NCI-H187 treated with DMSO at 0.1 percent for 48 hours (cell line): Measurements from ENCODE around the gene COLQ.

Experiments used
- DNase-seq: peaks from one replicate; lab custom pipeline; 2025; lab: John Stamatoyannopoulos, UW

Gene COLQ

GRCh38 chr3:15520185-15520584 lies 1.3 kb downstream of the COLQ start:
- DNase-seq, result no peak

- no peak for DNase-seq
Measured at GRCh38 chr3:15519096-15519495, 2.4 kb downstream of the COLQ start.

DNA sequence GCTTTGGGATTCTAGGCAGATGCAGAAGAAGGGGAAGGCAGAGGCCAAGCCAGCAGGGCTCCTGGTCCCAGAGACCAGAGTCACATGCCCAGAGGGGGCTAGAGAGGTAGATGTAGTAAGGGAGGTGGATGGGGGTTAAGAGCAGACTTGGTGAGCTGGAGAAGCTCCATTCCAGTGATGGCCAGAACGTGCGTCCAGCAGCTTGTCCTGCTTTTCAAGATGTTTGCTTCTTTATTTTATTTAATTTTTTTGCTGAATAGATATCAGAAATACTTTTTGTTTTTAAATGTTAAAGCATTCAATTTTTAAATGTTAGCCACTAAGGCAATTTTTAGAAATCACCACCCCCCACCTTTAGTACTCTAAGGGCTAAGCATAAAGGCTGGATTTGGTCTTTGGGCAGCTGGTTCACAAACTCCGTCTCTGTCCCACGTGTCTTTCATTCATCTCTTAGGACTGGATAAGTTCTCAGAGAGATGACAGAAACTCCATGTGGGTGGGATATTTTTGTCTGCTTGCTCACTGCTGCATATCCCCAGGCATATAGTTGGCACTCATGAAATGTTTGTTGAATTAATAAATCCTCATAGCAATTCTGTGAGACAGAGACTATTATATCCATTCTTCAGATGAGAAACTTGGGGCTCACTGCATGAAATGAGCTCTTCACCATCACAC lies 6.7 kb downstream of the COLQ start:
- DNase-seq, result no peak

DNA sequence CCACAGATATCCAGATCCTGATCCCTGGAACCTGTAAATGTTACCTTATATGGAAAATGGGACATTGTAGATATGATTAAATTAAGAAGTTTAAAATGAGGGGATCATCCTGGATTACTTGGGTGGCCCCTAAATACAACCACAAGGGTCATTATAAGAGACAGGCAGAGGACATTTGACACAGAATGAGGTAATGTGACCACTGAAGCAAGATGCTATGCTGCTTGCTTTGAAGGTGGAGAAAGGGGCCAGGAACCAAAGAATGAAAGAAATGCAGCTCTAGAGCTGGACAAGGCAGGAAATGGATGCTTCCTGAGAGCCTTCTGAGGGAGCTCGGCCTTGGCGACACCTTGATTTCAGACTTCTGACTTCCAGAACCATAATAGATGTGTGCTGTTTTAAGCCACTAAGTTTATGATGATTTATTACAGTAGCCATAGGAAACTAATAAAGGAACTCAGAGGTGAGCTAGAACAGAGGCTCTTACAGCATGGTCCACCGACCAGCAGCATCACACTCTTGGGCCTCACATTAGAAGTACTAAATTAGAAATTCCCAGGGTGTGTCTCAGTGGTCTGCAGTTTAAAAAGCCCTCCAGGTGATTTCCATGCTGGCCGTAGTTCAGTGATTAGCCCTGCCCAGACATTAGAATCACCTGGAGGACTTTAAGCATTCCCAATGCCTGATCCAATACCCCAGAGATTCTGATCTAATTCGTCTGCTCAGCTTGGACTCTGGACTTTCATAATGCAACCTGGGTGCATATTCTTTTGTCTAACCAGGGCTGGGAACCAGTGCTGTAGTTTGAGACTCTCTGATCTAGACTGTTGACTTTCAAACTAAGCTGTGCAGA lies 7.5 kb downstream of the COLQ start:
- DNase-seq, result no peak

GRCh38 chr3:15513116-15513515 lies 8.4 kb downstream of the COLQ start:
- DNase-seq, result no peak

- peak; percentile 43 for DNase-seq
Measured at GRCh38 chr3:15512166-15512565, 9.3 kb downstream of the COLQ start.

GRCh38 chr3:15511156-15511555 lies 10.3 kb downstream of the COLQ start:
- no peak for DNase-seq

DNA sequence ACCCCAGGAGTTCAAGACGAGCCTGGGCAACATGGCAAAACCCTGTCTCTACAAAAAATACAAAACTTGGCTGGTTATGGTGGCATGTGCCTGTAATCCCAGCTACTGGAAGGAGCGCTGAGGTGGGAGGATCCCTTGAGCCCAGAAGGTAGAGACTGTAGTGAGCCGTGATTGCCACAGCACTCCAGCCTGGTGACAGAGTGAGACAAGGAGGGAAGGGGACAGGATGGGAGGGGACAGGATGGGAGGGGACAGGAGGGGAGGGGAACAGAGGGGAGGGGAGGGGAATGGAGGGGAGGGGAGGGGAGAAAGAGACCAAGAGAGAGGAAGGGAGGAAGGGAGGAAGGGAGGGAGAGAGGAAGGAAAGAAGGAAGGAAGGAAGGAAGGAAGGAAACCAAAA lies 11.0 kb downstream of the COLQ start:
- no peak for DNase-seq

DNA sequence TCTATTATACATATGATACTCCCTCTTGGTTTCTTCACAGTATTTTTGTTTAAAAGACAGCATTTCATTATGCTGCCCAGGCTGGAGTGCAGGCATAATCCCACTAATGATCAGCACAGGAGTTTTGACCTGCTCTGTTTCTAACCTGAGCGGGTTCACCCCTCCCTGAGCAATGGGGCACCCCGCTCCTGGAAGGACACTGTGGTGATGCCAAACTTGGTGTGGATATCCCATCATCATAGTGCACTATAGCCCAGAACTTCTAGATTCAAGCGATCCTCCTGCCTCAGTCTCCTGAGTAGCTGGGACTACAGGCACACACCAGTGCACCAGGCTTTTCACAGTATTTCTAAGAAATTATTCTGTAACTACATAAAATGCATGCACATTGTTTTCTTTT lies 14.9 kb downstream of the COLQ start:
- DNase-seq, result no peak

DNA sequence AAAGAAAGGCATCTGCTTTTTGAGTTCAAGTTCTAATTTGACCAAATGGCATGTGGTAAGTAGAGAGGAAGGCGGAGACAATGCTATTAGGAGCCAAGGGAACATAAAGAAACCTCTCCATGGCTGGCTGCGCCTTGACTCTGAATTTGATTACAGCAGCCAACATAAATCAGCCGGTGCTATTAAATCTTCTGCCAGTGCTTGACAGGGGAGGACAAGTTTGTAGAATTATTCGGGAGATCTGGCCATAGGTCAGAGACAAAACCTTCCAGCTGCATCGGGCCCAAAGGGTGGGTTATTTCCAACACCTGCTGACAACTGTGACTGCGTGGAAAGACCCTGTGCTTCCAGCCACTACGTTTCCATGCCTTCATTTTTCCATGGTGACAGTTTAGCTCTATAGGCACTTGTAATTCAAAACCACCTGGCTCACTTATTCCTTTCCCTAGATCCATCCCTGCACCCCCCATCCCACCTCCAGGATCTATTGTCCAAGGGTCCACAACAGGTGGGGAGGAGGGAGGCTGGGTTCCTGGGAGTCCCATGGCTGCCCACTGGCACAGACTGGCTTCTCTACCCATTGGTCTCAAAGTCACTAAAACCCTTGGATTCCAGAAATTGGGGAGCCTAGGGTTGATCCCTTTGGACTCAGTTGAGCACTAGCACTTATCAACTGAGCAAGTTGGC lies 15.9 kb downstream of the COLQ start:
- peak; percentile 40 for DNase-seq

DNA sequence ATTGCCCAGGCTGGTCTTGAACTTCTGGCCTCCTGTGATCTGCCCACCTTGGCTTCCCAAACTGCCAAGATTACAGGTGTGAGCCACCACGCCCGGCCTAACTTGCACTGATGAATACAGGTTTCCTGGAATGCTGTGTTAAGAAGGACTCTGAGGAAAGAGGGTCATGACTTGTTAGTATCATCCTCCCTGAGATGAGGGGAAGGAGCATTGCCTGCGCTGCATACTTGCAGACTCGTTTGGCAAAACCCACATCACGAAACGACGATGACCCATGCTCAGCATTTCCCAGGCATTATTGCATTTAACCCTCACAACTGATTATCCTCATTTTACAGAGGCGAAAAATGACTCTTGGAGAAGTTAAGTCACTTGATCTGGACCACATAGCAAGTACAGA lies 18.9 kb downstream of the COLQ start:
- DNase-seq, result no peak

DNA sequence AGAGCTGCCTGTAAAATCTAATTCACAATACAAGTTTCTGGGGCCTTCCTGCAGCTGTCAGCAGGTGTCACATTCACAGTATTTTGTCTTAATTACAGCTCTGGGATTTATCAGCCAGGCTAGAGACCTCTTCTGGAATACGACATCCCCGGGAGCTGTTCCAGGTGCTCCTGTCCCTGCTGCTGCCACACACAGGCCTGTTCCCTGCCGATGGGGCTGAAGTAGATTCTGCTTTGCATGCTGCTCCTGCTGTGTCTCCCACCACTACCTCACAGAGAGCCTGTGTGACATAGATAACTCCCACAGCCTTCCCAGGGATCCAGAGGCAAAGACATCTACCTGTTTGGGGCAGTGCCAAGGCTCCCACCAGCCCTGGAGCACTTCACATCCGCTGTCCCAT lies 20.4 kb downstream of the COLQ start:
- DNase-seq, result no peak

DNA sequence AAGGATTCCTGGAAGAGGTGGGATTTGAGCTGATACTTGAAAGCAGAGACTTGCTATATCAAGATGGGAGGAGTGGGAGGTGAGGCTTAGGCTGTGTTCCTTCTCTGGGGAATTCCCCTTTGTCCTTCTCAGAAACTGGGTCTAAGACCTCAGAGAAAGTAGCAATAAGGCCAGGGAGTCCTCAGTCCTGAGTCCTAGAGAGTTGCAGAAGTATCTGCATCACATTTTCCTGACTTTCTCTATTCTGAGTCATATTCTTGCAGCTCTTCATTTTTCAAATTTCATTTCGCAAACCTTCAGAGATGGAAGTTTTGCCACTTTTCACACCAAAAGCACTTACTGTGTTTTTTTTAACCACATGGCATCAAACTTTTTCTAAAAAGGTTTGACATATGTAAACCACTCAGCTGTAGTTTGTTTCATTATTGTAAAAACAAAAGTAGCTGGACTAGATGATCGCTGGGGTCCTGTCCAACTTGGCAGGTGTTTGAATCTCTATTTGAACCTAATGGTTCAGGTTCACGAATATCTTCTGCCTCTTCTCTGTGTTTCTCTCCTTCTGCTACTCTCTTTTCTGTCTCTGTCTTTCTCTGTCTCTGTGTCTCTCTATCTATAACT lies 21.3 kb downstream of the COLQ start:
- no peak for DNase-seq

GRCh38 chr3:15499536-15499935 lies 22.0 kb downstream of the COLQ start:
- no peak for DNase-seq

DNA sequence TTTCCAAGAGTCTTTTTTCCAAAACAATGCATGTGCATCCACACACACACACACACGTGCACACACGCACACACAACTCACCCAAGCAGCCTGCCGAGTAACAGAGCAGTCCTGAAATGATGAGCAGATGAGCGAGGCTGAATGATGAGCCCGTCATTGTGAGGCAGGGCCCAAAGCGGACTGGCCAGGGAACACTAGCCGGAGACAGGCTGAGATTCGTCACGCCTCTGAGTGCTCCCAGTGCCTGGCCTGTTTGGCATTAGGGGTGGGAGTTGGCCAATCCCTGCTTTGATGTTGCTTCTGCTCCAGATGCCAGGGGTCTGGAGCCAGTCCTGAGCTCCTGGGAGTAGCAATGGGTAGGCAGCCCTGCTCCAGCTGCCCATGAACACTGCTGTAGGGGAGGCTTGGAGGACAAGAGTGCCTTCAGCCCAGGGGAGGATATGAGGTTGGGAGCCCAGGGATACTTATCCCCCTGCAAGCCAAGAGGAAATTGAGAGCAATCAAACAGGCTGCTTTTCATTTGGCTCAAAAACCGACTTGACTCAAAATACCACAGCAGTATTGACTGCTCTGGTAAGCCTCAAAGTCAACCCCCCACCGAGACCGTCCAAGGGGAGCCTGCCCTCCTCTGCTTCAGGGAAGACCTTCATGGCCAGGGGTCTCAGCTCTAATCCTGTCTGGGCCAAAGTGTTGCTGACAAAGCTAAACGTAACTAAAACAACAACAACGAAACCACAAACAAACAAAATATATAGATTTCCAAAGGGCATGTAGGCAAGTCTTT lies 22.9 kb downstream of the COLQ start:
- no peak for DNase-seq

DNA sequence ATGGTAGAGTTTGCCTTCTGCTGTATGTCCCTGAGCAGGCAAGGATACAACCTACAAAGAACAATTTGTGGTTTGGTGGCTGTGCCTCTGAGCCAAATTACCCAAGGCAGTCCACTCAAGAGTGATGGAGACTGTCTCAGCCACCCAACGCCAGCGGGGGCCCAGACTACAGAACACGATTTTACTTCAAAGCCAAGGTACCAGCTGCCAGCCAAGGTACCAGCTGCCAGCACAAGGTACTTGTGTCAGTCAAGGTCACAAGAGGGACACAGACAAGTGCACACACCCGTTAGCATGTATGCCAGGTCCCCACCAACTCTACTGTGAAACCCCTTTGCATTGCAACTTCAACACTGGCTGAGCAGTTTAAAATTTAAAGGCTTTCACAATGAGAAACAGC lies 23.5 kb downstream of the COLQ start:
- no peak for DNase-seq

- DNase-seq, result no peak
Measured at GRCh38 chr3:15496341-15496664, 25.2 kb downstream of the COLQ start.

DNA sequence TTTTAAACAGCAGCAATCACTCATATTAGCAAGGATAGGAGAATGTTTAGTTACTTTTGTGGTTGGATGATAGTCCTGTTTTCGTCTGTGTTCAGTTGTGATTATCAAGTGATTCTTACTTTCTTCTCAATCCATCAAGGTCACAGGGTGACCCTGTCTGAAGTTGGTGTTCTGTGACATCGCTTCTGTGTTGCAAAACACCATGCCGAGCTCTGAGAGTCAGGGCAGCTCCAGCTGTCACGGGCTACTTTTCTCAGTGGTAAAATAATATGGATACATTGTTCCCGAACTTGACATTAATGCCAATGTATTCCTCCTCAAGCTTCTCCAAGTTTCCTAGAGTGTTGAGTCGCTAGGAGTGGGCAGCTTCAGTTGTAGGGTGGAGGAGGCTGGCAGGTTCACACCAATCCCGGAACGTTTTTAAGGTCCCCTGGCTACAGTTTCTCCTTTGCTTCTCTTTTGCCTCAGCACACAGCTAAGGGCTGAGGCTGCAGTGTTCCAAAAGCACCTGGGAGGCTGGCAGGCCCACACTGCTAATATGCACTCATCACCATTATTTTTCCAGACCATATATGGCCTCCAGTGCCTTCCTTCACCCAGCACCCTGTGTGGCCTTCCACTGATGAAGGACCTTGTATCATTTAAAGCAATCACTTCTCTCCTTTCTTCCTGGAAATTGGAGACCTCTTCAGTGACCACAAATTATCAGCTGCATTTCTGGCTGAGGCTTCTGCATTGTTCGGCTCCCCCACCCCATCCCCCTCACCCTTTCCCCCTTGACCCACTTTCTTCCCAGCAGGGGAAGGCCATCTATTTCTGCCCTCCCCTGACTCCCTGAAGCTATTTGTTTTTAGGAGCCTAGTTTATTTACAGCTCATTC lies 25.8 kb downstream of the COLQ start:
- no peak for DNase-seq

GRCh38 chr3:15493436-15493835 lies 28.1 kb downstream of the COLQ start:
- DNase-seq, result no peak

GRCh38 chr3:15492847-15493360 lies 28.6 kb downstream of the COLQ start:
- no peak for DNase-seq

GRCh38 chr3:15491143-15491542 lies 30.4 kb downstream of the COLQ start:
- no peak for DNase-seq
